T-helper 17 cell (primary cell): ENCODE results near the gene ASGR1. TPM values are rescaled to one million over a fixed set of nuclear protein-coding genes. Genes with fewer than 3 reads are reported as not detected.
"Not testable (repeated sequence)": the region's sequence is repeated elsewhere in the genome, so short reads cannot be mapped to it uniquely, and the experiment has no call there.

Experiments used
- ATAC-seq: fragments of 150-1000 bp; cut with Tn5 transposase; 2 replicates; pipeline ENCODE4 v1.10.0; 2021; ENCODE audit warnings: mild to moderate bottlenecking, moderate library complexity
- DNase-seq, 3 donors: peaks; one replicate each; pipeline versions ENCODE4 v3.0.0 to v3.0.0-alpha.2; 2020 to 2021
- H3K9me3 ChIP-seq: one replicate; pipeline ENCODE4 v1.7.0; 2013; ENCODE audit warnings: low read length, mild to moderate bottlenecking; ENCODE audit not compliant: control insufficient read depth, poor library complexity, severe bottlenecking
- H3K27ac Mint-ChIP-seq: one replicate; pipeline ENCODE4 v1.8.0; 2022; ENCODE audit warnings: mild to moderate bottlenecking, moderate library complexity, mixed read lengths
- H3K27me3 Mint-ChIP-seq: one replicate; pipeline ENCODE4 v1.8.0; 2022; ENCODE audit warnings: mixed read lengths
- H3K36me3 Mint-ChIP-seq: one replicate; pipeline ENCODE4 v1.8.0; 2022; ENCODE audit warnings: low read depth, mixed read lengths
- H3K4me1 Mint-ChIP-seq: one replicate; pipeline ENCODE4 v1.8.0; 2022; ENCODE audit warnings: mild to moderate bottlenecking, mixed read lengths
- H3K4me3 Mint-ChIP-seq: one replicate; pipeline ENCODE4 v1.8.0; 2022; ENCODE audit warnings: mild to moderate bottlenecking, moderate library complexity, mixed read lengths
- total RNA-seq, 4 donors: library from RNA in 2 of 4; stranded (reverse) in 2 of 4; gene quantifications; one replicate each; pipeline ENCODE4 v1.2.3 and lab custom pipeline; 2022 to 2026

The ASGR1 gene
- total RNA-seq, 2 donors from 2014 or later, result 0.42 to 0.92 TPM

DNA sequence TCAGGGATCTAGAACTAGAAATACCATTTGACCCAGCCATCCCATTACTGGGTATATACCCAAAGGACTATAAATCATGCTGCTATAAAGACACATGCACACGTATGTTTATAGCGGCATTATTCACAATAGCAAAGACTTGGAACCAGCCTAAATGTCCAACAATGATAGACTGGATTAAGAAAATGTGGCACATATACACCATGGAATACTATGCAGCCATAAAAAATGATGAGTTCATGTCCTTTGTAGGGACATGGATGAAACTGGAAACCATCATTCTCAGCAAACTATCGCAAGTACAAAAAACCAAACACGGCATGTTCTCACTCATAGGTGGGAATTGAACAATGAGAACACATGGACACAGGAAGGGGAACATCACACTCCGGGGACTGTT, 51.7 kb downstream of the ASGR1 start:
- H3K9me3 ChIP-seq, H3K4me1 Mint-ChIP-seq, H3K4me3 Mint-ChIP-seq, H3K27me3 Mint-ChIP-seq, H3K36me3 Mint-ChIP-seq, DNase-seq, ATAC-seq, H3K27ac Mint-ChIP-seq: not testable (repeated sequence)

DNA sequence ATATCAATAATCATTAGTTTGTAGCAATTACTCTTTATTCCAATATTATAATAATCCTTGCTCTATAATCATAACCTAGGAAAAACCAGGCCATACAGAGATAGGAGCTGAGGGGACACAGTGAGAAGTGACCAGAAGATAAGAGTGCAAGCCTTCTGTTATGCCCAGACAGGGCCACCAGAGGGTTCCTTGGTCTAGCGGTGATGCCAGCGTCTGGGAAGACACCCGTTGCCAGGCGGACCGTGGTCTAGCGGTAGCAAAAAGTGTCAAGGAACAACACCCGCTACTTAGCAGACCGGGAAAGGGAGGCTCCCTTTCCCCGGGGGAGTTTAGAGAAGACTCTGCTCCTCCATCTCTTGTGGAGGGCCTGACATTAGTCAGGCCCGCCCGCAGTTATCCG, 52.8 kb downstream of the ASGR1 start:
- H3K27me3 Mint-ChIP-seq, H3K36me3 Mint-ChIP-seq, H3K4me1 Mint-ChIP-seq: not testable (repeated sequence)

DNA sequence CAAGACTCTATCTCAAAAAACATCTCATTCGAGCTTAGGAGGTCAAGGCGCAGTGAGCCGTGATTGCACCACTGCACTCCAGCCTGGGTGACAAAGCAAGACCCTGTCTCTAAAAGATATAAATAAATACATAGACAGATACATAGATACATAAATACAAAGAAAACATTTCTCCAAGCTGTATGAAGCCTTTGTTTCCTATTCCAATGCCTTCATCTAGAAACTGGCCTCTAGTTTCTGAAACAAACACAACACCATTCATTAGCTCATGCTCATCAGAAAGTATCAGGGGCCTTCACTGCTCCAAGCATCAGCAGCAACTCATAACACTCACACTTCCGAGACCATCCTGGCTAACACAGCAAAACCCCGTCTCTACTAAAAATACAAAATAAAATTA, 54.2 kb downstream of the ASGR1 start:
- H3K27ac Mint-ChIP-seq, result no peak overlapping the region
- H3K27me3 Mint-ChIP-seq, result peaks cover 24% of the 10 kb centered on the region
- H3K9me3 ChIP-seq, result no peaks in the 10 kb centered on the region
- no peak overlapping the region for H3K4me3 Mint-ChIP-seq
- H3K36me3 Mint-ChIP-seq, result peaks cover 2% of the 10 kb centered on the region
- DNase-seq (no peak), ATAC-seq (no peak)
- peaks cover 2% of the 10 kb centered on the region for H3K4me1 Mint-ChIP-seq

More for the DNA sequence above, 52.8 kb downstream of the ASGR1 start:
- not testable (repeated sequence) for H3K9me3 ChIP-seq, DNase-seq, ATAC-seq, H3K4me3 Mint-ChIP-seq, H3K27ac Mint-ChIP-seq

DNA sequence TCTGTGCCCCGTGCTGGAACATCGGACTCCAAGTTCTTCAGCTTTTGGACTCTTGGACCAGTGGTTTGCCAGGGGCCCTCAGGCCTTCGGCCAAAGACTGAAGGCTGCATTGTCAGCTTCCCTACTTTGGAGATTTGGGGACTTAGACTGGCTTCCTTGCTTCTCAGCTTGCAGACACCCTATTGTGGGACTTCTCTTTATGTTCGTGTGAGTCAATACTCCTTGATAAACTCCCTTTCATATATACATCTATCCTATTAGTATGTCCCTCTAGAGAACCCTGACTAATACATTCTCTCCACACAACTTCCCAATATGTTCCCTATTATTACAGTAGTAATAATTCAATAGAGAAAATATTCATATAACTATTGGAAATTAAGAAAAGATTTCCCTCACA, 55.3 kb downstream of the ASGR1 start:
- Mint-ChIP-seq H3K27me3 (peaks cover 33% of the 10 kb centered on the region), H3K27ac (no peak overlapping the region), H3K4me3 (no peak overlapping the region), H3K36me3 (peaks cover 2% of the 10 kb centered on the region), H3K4me1 (peaks cover 2% of the 10 kb centered on the region)
- ATAC-seq (no peak), DNase-seq (no peak)
- H3K9me3 ChIP-seq, result no peaks in the 10 kb centered on the region

Other genes with a start within 250 kb of the ASGR1 start
- gene ALOX12, start 183.3 kb downstream of the ASGR1 start, total RNA-seq, result 10 to 100 TPM in 1 of 2 donors, 1 to 10 TPM in 1; 1.2 to 32.0 TPM
- 100 to 1,000 TPM; 141 to 150 TPM for gene RNASEK, start 166.7 kb downstream of the ASGR1 start, total RNA-seq
- under 1 TPM in 1 of 2 donors, not detected in 1; 0.17 TPM for gene BCL6B, start 156.3 kb downstream of the ASGR1 start, total RNA-seq
- 1 to 10 TPM; 3.3 to 4.6 TPM for gene SLC16A13, start 143.4 kb downstream of the ASGR1 start, total RNA-seq
- under 1 TPM in 1 of 2 donors, not detected in 1; 0.40 TPM for gene SLC16A11, start 135.3 kb downstream of the ASGR1 start, total RNA-seq
- 1 to 10 TPM in 1 of 2 donors, under 1 TPM in 1; 0.40 to 7.1 TPM for gene CLEC10A, start 99.1 kb downstream of the ASGR1 start, total RNA-seq
- gene ASGR2, start 64.5 kb downstream of the ASGR1 start, total RNA-seq, result under 1 TPM; 0.67 to 0.78 TPM
- 10 to 100 TPM in 1 of 2 donors, 1 to 10 TPM in 1; 9.8 to 16.1 TPM for gene DLG4, start 40.5 kb upstream of the ASGR1 start, total RNA-seq
- gene ACADVL, start 40.6 kb upstream of the ASGR1 start, total RNA-seq, result 100 to 1,000 TPM; 268 to 279 TPM
- gene DVL2, start 55.1 kb upstream of the ASGR1 start, total RNA-seq, result 10 to 100 TPM; 37.0 to 46.9 TPM
- gene PHF23, start 60.1 kb upstream of the ASGR1 start, total RNA-seq, result 10 to 100 TPM; 19.2 to 23.2 TPM
- 100 to 1,000 TPM; 212 to 247 TPM for gene GABARAP, start 63.1 kb upstream of the ASGR1 start, total RNA-seq
- gene CTDNEP1, start 72.4 kb upstream of the ASGR1 start, total RNA-seq, result 100 to 1,000 TPM; 112 to 115 TPM
- 10 to 100 TPM; 43.0 to 51.0 TPM for gene ELP5, start 72.8 kb upstream of the ASGR1 start, total RNA-seq
- 1 to 10 TPM in 1 of 2 donors, under 1 TPM in 1; 0.78 to 1.2 TPM for gene CLDN7, start 83.1 kb upstream of the ASGR1 start, total RNA-seq
- gene SLC2A4, start 102.3 kb upstream of the ASGR1 start, total RNA-seq, result not detected
- not detected for gene YBX2, start 115.3 kb upstream of the ASGR1 start, total RNA-seq
- 100 to 1,000 TPM; 496 to 601 TPM for gene EIF5A, start 128.3 kb upstream of the ASGR1 start, total RNA-seq
- 100 to 1,000 TPM in 1 of 2 donors, 10 to 100 TPM in 1; 96.5 to 104 TPM for gene GPS2, start 136.0 kb upstream of the ASGR1 start, total RNA-seq
- 10 to 100 TPM; 29.9 to 43.8 TPM for gene NEURL4, start 150.0 kb upstream of the ASGR1 start, total RNA-seq
- gene ACAP1, start 157.2 kb upstream of the ASGR1 start, total RNA-seq, result 100 to 1,000 TPM; 641 to 702 TPM
- gene KCTD11, start 172.8 kb upstream of the ASGR1 start, total RNA-seq, result 1 to 10 TPM; 1.6 to 2.7 TPM
- gene TMEM95, start 175.8 kb upstream of the ASGR1 start, total RNA-seq, result not detected
- 1 to 10 TPM; 4.8 to 5.9 TPM for gene TNK1, start 201.7 kb upstream of the ASGR1 start, total RNA-seq
- 100 to 1,000 TPM; 120 to 126 TPM for gene PLSCR3, start 215.2 kb upstream of the ASGR1 start, total RNA-seq
- gene TMEM256, start 224.7 kb upstream of the ASGR1 start, total RNA-seq, result 10 to 100 TPM; 27.3 to 31.7 TPM
- gene NLGN2, start 228.5 kb upstream of the ASGR1 start, total RNA-seq, result 1 to 10 TPM; 5.1 to 6.5 TPM
- not detected for gene SPEM1, start 241.0 kb upstream of the ASGR1 start, total RNA-seq
- gene SPEM2, start 246.2 kb upstream of the ASGR1 start, total RNA-seq, result not detected
- gene SPEM3, start 249.5 kb upstream of the ASGR1 start, total RNA-seq, result not detected